LNCAP (cell line): Measurements from ENCODE around the gene CCRL2.

Source experiments
- CTCF ChIP-seq: fragments of 450-650 bp; IDR thresholded peaks from 2 replicates; pipeline ENCODE4 v1.5.1; 2017; ENCODE audit warnings: mild to moderate bottlenecking

The CCRL2 gene

DNA sequence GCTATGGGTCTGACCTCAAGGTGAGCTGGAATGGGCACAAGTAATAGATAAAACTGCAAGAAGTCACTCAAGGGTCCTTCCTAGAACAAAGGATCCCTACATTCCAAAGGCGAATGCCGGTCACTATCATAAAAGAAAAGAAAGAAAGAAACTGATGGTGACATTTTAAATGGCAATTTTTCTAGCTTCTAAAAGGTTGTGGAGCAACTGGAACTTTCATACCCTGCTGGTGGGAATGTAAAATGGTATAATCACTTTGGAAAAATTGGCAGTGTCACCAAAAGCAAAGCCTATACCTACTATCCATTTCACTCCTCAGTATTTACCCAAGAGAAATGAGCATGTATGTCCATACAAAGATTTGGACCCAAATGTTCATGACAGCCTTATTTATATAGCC is 4.2 kb downstream of the CCRL2 start:
- no peak for TF ChIP-seq CTCF

GRCh38 chr3:46412786-46413298 is 5.8 kb downstream of the CCRL2 start:
- TF ChIP-seq CTCF, result no peak

GRCh38 chr3:46413951-46414350 is 6.9 kb downstream of the CCRL2 start:
- no peak for TF ChIP-seq CTCF

DNA sequence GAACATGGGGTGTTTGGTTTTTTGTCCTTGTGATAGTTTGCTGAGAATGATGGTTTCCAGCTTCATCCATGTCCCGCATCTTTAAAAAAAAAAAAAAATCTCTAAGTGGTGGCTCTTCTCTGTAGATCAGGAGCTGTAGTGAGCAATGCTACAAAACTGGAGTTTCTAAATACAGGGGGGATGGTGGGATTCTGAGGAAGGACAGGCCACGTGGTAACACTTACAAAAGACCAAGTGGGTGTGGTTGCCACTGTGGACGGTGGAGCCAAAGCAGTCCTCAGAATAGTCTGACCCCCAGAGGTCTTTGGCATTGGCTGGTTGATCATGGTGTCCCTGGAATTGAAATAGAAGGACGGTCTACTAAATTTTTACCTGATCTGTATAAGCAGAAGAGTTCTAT is 7.7 kb downstream of the CCRL2 start:
- no peak for TF ChIP-seq CTCF

- TF ChIP-seq CTCF, result no peak
Measured at GRCh38 chr3:46416125-46416810, 9.2 kb downstream of the CCRL2 start.

DNA sequence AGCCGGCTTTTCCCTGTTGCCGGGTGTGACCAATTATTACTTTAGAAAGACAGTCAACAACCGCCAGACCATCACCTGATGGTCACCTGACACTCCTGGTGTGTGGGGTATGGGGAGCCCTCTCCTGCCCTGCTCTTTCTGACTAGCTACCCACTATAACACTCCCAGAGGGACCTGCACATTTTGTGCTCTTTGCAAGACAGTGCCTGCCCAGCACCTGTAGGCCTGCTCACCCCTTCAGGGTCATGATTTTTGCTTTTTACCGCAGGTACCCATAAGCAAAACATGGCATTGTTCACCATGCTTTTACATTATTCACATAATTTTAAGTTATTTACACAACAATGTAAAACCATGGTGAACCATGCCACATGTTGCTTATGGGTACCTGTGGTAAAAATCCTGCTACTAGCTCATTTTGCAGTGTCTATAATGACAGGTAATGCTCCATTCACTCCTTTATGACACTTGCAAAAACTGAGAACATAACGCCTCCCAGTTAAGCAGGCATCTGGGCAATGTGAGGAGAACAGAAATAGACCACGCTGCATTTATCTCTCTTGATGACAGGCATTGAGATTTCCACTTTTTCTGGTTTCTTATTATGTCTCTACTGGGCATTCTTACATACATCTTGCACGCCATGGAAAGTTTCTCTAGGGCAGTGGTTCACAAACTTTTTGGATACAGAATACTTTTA is 9.9 kb downstream of the CCRL2 start:
- no peak for TF ChIP-seq CTCF

DNA sequence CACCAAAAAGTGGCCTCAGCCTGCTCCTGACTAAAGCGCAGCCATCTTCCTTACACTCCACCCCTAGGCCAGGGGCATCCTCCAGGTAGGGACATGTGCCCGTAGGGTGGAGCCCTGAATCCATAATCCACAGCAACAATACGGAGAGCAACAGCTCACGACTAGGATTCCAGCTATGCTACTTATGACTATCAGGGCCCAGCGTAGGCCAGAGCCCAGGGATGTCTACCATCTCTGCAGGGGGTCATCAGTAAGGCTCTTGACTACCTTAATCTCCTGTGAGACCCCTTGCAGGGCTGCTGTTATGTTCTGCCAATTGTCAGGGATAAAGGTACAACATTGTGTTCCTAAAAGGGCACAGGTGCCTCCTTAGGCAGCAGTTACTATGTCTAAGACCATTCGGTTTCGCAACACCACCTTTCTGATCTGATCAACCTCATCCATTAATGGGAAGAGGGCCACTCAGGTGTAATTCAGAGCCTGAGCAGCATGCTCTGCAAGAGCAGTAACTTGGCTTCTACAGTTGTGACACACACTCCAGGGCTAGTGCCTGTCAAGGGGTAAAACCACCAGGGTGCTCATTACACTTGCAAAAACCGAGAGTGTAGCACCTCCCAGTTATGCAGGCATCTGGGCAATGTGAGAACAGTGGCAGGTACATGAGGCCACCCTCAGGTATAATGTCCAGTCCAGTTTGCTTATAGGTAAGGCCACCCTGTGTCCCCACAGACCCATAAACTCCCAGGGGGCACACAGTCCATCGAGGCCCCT is 11.0 kb downstream of the CCRL2 start:
- TF ChIP-seq CTCF, result no peak
